Subcutaneous adipose tissue (tissue), 4 donors: ENCODE measurements around the gene C5orf58. TPM values are rescaled to one million over a fixed set of nuclear protein-coding genes. Genes with fewer than 3 reads are reported as not detected.

Experiments
- total RNA-seq, 4 donors: library from RNA; depleted of rRNA; stranded (reverse); fragments of >200 nt; gene quantifications; one replicate each; pipeline ENCODE4 v1.1.0, GENCODE V29; 2016
- TF ChIP-seq, protein P1 (sequence below): fragments of 450-650 bp; IDR thresholded peaks from one replicate; pipeline ENCODE4 v1.5.1; 2016; ENCODE audit warnings: low read depth, mild to moderate bottlenecking, control low read depth, antibody characterized with exemption, moderate library complexity

The C5orf58 gene
- total RNA-seq, 4 donors from 2014 or later, result 0.68 to 2.3 (median 1.5) TPM; not detected in 1

DNA sequence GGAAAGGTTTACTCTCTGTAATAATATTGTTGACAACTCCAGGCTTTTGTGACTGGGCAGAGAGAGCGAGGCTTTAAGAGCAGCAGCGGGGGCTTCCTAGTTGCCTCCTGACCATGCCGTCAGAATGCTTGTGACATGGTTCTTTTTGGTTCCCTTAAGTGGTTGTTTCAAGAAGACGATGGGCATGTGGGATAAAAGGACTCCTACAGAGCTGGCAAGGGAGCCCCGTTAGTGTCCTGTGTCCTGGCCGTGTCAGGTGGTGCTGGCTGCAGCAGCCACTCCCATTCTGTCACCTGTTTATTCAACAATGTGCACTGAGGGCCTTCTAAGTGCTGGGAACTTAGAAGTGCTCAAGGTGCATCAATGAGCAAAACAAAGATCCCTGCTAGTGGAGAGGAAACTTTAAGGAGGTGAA, 45.1 kb downstream of the C5orf58 start:
- TF ChIP-seq, protein P1, sequence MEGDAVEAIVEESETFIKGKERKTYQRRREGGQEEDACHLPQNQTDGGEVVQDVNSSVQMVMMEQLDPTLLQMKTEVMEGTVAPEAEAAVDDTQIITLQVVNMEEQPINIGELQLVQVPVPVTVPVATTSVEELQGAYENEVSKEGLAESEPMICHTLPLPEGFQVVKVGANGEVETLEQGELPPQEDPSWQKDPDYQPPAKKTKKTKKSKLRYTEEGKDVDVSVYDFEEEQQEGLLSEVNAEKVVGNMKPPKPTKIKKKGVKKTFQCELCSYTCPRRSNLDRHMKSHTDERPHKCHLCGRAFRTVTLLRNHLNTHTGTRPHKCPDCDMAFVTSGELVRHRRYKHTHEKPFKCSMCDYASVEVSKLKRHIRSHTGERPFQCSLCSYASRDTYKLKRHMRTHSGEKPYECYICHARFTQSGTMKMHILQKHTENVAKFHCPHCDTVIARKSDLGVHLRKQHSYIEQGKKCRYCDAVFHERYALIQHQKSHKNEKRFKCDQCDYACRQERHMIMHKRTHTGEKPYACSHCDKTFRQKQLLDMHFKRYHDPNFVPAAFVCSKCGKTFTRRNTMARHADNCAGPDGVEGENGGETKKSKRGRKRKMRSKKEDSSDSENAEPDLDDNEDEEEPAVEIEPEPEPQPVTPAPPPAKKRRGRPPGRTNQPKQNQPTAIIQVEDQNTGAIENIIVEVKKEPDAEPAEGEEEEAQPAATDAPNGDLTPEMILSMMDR, result no peak

DNA sequence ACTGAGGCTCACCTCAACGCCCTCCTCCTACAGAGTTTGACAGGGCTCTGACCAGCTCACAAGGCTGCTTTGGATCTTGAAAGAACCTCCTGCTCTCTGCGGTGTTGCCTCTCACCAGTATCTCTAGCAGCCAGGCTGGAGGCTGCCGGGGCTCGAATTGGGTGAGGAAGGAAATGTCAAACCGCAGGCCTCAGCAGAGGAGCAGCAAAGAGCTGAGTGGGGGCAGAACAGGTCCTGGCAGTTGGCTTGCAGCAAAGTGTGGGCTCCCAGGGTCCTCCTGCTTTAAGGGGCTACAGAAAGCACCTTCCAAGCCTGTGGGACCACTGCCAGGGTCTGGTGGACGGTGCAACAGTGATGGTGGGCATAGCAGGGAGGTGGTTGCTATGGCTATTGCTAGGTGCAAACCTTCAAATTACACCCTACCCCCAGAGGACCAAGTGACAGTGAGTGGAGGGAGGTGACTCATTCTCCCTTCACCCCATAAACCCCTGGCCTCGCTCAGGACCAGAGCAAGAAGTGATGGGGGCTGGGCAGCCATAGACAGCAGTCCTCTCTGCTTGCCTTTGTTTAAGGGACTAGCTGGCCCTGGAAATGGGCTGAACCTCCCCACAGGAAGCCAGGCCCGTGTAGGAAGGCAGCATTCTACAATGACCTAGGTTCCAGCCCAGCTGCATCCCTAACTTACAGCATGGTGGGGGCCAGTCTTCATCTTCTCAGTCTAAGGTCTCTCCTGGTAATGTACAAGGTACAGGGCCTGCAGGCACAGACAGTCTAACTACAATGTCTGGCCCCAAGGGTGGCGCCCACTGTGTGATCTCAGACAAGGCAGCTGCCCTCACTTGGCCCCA, 46.0 kb downstream of the C5orf58 start:
- TF ChIP-seq, protein P1, result no peak

DNA sequence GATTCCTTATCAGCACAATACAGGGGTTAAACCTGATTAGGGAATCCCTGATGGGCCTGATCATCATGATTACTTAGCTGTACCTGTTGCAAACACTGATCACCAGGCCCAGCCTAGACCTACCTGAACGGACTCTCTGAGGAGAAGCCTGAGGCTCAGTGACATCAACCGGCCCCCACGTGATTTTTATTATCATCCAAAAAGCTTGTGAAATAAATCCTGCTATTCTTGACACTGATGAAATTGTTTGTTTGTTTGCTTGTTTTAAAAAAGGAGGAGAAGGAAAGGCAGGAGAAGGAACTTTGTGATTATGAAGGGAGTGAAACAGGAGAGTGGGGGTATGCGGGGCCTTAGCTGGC, 46.7 kb downstream of the C5orf58 start:
- TF ChIP-seq, protein P1, result no peak

DNA sequence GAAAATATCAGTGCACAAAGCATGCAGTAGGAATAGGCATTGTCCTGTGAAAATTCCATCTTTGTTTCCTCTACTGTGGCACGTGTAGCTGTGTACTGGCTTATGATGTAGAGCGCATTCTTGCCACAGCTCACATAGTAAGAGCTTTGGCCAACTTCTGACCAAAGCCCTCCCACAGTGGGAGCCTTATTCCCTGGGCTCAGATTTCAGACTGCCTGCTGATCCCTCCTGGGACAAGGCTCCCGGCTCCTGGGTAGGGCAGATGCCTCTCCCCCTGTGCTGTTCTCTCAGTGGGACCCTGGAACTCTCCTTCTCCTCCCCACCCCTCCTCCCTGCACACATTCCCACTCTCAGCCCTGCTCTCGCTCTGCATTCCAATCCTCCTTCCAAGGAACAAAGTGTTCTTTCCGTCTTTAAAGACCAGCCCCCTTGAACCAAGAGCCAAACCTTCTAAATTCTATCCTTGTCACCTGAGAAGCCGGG, 47.3 kb downstream of the C5orf58 start:
- TF ChIP-seq, protein P1, result no peak

DNA sequence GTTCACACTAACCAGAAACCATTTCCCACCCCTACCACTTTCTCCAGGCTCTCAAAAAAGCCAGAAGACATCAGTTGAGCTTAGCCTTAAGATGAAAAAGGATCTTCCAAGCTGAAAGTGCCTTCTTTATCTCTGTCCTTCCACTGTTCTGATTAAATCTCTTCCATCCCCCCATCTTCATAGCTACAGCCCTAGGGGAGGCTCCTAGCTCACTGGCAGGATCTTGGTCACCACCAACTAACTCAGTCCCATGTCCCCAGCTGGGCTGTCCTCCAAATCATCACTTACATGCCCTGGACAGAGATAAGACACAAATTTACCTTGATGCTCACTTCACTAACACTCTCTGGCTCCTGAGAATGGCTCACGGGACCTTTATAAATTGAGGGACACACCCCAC, 50.5 kb downstream of the C5orf58 start:
- TF ChIP-seq, protein P1, result no peak

DNA sequence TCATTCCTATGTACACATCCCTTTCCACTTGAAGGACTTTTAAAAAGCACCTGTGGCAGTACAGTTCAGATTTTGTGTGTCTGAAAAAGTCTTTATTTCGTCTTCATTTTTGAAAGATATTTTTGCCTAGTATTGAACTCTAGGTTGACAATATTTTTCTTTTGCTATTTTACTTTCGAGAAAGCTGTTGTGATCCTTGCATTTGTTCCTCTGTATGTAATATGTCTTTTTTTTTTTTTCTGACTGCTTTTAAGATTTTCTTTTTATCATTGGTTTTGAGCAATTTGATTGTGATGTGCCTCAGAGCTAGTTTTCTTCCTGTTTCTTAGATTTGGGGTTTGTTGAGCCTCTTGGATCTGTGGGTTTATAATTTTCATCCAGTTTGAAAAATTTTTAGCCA, 51.4 kb downstream of the C5orf58 start:
- TF ChIP-seq, protein P1, result no peak

DNA sequence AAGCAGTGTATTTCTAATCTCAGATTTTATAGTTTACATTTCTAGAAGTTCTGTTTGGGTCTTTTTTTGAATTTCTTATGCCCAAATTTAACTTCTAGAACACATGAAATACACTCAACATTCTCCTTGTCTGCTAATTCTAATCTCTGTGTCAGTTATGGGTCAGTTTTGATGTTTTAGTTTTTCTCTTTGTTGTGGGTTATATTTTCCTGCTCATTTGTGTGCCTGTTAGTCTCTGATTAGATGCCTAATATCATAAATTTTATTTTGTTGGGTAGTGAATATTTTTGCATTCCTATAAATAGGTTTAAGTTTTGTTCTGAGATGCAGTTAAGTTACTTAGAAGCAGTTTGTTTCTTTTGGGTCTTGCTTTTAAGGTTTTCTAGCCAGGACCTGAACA, 52.4 kb downstream of the C5orf58 start:
- TF ChIP-seq, protein P1, result no peak
